ENCODE results near the gene FMOD. TPM values are rescaled to one million over a fixed set of nuclear protein-coding genes. Genes with fewer than 3 reads are reported as not detected.

FMOD gene
- total RNA-seq, 1 donor: 0.86 TPM

DNA sequence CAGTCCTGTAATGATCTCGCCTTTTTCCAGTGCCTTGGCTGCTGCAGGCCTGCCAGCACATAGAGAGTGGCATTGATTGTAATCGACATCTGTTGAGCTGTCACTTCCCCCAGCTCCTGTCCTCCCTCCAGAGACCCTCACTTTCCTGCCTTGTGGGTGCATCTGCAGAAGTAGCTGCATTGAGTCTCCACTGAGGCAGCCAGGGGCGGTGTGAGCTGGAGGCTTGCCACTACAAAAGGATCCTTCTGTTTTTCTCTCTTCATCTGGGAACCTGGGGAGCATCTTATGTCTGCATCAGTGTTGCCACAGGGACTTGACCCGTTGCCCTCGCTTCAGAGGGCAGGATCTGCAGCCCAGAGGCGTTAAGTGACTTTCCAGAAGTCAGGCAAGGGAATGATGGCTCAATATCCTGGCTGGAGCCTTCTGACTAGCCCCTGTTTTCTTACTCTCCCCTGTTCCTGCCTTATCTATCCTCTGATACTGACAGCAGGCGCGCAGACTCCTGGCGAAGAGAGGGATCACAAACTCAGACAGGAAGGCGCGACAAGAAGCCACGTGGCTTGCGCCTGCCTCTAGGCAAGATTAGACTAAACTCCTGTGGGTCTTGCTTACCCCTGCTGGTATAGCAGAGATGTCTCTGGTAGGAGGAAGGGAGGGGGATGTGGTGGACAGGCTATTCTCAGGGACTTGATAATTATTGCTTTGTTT, 13.3 kb upstream of the FMOD start:
- TF ChIP-seq, protein P1, sequence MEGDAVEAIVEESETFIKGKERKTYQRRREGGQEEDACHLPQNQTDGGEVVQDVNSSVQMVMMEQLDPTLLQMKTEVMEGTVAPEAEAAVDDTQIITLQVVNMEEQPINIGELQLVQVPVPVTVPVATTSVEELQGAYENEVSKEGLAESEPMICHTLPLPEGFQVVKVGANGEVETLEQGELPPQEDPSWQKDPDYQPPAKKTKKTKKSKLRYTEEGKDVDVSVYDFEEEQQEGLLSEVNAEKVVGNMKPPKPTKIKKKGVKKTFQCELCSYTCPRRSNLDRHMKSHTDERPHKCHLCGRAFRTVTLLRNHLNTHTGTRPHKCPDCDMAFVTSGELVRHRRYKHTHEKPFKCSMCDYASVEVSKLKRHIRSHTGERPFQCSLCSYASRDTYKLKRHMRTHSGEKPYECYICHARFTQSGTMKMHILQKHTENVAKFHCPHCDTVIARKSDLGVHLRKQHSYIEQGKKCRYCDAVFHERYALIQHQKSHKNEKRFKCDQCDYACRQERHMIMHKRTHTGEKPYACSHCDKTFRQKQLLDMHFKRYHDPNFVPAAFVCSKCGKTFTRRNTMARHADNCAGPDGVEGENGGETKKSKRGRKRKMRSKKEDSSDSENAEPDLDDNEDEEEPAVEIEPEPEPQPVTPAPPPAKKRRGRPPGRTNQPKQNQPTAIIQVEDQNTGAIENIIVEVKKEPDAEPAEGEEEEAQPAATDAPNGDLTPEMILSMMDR (IDR thresholded peaks at IDR 0.05; ENCODE audit: insufficient read depth, low read depth, low read length): no peak
- DNase-seq (ENCODE audit: low read depth): peak; percentile 86
- H3K4me3 ChIP-seq (ENCODE audit: low read depth, low read length): no peak overlapping the region

DNA sequence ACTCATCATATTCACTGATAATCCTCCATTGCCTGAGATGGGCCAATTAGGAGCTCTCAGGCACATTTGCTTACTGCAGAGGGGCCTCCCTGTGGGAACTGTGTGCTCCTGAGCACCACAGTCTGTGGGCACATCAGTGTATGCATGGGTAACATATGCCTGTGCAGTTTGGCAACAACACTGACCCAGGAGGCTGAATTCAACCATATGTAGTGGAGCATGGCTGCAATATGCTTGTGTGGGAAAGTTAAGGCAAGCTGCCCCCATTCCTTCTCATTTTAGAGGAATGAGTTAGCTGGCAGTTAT, 11.8 kb upstream of the FMOD start:
- H3K4me3 ChIP-seq (ENCODE audit: low read depth, low read length): no peak overlapping the region
- no peak for DNase-seq (ENCODE audit: low read depth)
- TF ChIP-seq, protein P1 (IDR thresholded peaks at IDR 0.05; ENCODE audit: insufficient read depth, low read depth, low read length): no peak

DNA sequence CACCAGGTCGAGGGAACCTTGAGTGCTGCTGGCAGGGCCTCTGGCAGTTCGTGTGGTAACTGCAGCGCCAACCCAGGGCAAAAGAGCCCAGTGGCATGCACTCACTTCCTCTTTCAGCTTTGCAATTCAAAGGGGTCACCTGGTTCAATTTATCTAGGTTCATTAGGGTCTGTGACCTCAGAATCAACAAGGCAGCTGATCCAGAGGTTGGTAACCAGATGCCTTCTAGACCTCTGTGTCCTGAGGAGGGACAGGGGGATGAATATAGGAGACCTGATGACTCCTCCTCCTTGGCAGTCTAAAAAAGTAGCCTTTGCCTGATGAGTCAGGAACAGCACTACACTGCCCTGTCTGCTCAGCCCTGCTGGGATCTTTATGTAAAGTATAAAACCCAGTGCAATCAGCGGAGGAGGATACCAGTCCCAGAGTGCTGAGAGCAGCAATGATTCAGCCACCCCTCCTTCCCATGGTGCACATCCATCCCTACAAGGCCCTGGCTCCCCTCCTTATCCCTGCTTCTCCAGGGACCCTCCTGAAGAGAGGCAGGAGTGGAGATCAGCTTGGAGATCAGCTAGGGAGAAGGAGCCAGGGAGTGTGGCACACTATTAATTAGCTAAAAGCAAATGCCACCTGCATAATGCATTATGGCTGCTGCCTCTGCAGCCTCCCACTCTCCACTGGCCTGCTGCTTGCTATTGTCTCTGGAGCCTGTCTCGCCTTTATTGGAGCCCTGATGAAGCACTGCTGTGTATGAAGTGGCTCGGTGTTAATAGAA, 11.2 kb upstream of the FMOD start:
- peak; percentile 44 for DNase-seq (ENCODE audit: low read depth)
- TF ChIP-seq, protein P1 (IDR thresholded peaks at IDR 0.05; ENCODE audit: insufficient read depth, low read depth, low read length): no peak
- no peak overlapping the region for H3K4me3 ChIP-seq (ENCODE audit: low read depth, low read length)

DNA sequence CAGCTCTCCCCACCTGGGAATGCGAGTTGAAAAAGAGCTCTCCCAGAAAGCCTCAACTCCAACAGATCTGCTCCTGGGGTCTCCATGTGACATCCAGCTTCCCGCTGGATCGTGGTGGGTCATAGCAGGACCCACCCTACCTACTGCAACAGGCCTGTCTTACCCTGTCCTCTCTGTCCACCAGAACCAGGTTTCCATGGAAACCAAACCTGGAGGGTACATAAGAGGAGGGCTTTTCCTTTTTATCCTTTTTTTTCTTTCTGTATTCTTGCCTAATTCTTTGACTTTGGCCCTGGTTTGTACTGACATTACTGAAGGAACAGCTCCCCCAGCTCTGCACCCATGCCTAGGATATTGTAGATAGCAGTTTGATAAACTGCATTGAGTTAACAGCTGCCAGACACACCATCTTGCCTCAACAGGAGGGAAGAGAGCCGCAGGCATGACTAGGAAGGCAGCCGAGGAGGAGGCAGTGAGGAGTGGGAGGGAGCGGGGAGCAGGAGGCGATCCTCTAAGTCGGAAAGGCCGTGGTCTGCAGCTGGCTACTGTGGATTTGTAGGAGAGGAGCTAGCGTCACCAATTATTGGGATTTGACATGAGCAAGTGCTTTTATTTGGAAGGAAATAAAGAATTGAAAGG, 9.7 kb upstream of the FMOD start:
- no peak for DNase-seq (ENCODE audit: low read depth)
- TF ChIP-seq, protein P1 (IDR thresholded peaks at IDR 0.05; ENCODE audit: insufficient read depth, low read depth, low read length): no peak
- H3K4me3 ChIP-seq (ENCODE audit: low read depth, low read length): no peak overlapping the region

DNA sequence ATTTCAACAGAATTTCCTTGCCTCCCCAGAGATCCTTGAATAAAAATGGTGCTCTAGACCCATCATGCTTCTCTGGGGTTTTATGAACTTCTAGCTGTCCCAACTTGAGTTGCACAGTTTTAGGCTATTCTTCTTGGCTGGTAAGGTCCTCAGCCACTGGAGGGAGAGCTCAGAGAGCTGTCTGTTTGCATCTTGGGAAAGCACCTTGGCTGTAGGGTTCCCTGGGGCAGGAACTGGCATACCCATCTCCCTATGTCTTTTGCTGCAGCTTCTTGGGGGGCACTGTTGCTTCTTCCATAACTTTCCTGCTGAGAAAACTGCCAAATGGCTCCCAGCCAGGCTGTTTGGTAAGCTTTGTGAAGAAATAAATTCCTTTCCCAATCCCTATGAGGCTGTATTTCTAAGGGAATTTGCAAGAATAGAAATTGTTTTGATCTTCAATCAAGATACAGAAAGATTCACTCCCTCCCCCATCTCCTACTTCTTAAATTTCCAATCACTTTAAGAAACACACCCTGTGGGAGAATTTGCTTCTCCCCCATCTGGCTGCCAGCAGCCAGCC, 8.2 kb upstream of the FMOD start:
- TF ChIP-seq, protein P1 (IDR thresholded peaks at IDR 0.05; ENCODE audit: insufficient read depth, low read depth, low read length): no peak
- no peak overlapping the region for H3K4me3 ChIP-seq (ENCODE audit: low read depth, low read length)
- DNase-seq (ENCODE audit: low read depth): peak; percentile 77

DNA sequence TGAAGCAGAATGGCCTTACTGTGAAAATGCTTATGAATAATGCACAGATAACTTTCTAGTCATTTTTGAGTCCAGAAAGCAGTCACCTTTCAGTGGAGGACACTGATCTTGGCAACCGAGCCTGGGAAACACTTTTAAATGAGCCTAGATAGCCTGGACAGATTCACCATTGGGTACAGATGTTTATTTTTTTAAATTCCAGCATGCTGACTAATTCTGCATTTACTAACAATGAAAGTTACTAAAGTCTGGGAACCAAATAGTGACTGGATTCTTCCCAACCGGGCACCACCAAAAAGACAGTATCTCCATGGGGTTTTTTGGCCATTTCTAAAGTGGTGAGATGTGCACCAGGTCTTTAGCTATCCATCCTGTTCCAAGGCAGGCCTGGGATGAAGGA, 3.3 kb upstream of the FMOD start:
- H3K4me3 ChIP-seq (ENCODE audit: low read depth, low read length): no peak overlapping the region
- TF ChIP-seq, protein P1 (IDR thresholded peaks at IDR 0.05; ENCODE audit: insufficient read depth, low read depth, low read length): no peak
- peak; percentile 92 for DNase-seq (ENCODE audit: low read depth)
